Nephron (organoid): ENCODE data around the gene RB1.

ENCODE experiments used
- H3K27ac Mint-ChIP-seq, 3 experiments: 2 replicates each; pipeline ENCODE4 v1.8.0; 2020; ENCODE audit warnings: mixed read lengths in 3 of 3, mild to moderate bottlenecking in 2 of 3, moderate library complexity in 1 of 3
- H3K27me3 Mint-ChIP-seq: 2 replicates; pipeline ENCODE4 v1.8.0; 2021; ENCODE audit warnings: low read depth, mild to moderate bottlenecking, moderate library complexity, mixed read lengths
- H3K36me3 Mint-ChIP-seq: 2 replicates; pipeline ENCODE4 v1.8.0; 2020; ENCODE audit warnings: low read depth, mixed read lengths
- H3K4me1 Mint-ChIP-seq: 2 replicates; pipeline ENCODE4 v1.8.0; 2020; ENCODE audit warnings: mixed read lengths
- H3K4me3 Mint-ChIP-seq, 3 experiments: 2 replicates each; pipeline ENCODE4 v1.8.0; 2020; ENCODE audit warnings: mild to moderate bottlenecking in 3 of 3, mixed read lengths in 3 of 3, moderate library complexity in 2 of 3
- H3K9me3 Mint-ChIP-seq: 2 replicates; pipeline ENCODE4 v1.8.0; 2020; ENCODE audit warnings: mixed read lengths
- TF ChIP-seq, protein P1 (sequence below), 3 experiments: fragments of 200-600 bp; sonication (generic); IDR thresholded peaks; one replicate each; pipeline ENCODE4 v1.5.0; 2021; ENCODE audit warnings: antibody characterized with exemption in 3 of 3; ENCODE audit not compliant: unreplicated experiment in 3 of 3

The RB1 gene

GRCh38 chr13:48299591-48299990, 4.0 kb upstream of the RB1 start:
- Mint-ChIP-seq H3K4me3 (peak overlapping the region; percentile 0 to 21 (median 1)), H3K4me1 (peaks cover 13% of the 10 kb centered on the region), H3K27ac (no peak overlapping the region), H3K9me3 (no peaks in the 10 kb centered on the region), H3K27me3 (no peaks in the 10 kb centered on the region), H3K36me3 (no peaks in the 10 kb centered on the region)
- TF ChIP-seq, protein P1, sequence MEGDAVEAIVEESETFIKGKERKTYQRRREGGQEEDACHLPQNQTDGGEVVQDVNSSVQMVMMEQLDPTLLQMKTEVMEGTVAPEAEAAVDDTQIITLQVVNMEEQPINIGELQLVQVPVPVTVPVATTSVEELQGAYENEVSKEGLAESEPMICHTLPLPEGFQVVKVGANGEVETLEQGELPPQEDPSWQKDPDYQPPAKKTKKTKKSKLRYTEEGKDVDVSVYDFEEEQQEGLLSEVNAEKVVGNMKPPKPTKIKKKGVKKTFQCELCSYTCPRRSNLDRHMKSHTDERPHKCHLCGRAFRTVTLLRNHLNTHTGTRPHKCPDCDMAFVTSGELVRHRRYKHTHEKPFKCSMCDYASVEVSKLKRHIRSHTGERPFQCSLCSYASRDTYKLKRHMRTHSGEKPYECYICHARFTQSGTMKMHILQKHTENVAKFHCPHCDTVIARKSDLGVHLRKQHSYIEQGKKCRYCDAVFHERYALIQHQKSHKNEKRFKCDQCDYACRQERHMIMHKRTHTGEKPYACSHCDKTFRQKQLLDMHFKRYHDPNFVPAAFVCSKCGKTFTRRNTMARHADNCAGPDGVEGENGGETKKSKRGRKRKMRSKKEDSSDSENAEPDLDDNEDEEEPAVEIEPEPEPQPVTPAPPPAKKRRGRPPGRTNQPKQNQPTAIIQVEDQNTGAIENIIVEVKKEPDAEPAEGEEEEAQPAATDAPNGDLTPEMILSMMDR (IDR thresholded peaks at IDR 0.05; ENCODE audit: unreplicated experiment in 3 of 3): no peak

- Mint-ChIP-seq H3K4me1 (peaks cover 30% of the 10 kb centered on the region), H3K4me3 (peak overlapping the region; percentile 83 to 92 (median 91)), H3K27ac (peak overlapping the region; percentile 96 to 99 (median 98)), H3K36me3 (peaks cover 6% of the 10 kb centered on the region), H3K9me3 (no peaks in the 10 kb centered on the region), H3K27me3 (no peaks in the 10 kb centered on the region)
- TF ChIP-seq, protein P1 (IDR thresholded peaks at IDR 0.05; ENCODE audit: unreplicated experiment in 3 of 3): no peak
These were observed 636 bp upstream of the RB1 start for GRCh38 chr13:48302871-48303358.

- TF ChIP-seq, protein P1 (IDR thresholded peaks at IDR 0.05; ENCODE audit: unreplicated experiment in 3 of 3): no peak
- Mint-ChIP-seq H3K9me3 (no peaks in the 10 kb centered on the region), H3K36me3 (peaks cover 8% of the 10 kb centered on the region), H3K27me3 (no peaks in the 10 kb centered on the region), H3K4me1 (peaks cover 30% of the 10 kb centered on the region), H3K4me3 (peak overlapping the region; percentile 83 to 92 (median 91)), H3K27ac (peak overlapping the region; percentile 98 to 99 (median 99))
These were observed 759 bp downstream of the RB1 start for GRCh38 chr13:48304143-48304876.

- TF ChIP-seq, protein P1 (IDR thresholded peaks at IDR 0.05; ENCODE audit: unreplicated experiment in 3 of 3): no peak
- Mint-ChIP-seq H3K27ac (no peak overlapping the region), H3K36me3 (peaks cover 47% of the 10 kb centered on the region), H3K9me3 (peaks cover 21% of the 10 kb centered on the region), H3K4me3 (no peak overlapping the region), H3K4me1 (peaks cover 5% of the 10 kb centered on the region), H3K27me3 (no peaks in the 10 kb centered on the region)
These were observed 7.7 kb downstream of the RB1 start for GRCh38 chr13:48311223-48311622.

- TF ChIP-seq, protein P1 (IDR thresholded peaks at IDR 0.05; ENCODE audit: unreplicated experiment in 3 of 3): no peak
- Mint-ChIP-seq H3K9me3 (peaks cover 38% of the 10 kb centered on the region), H3K27me3 (no peaks in the 10 kb centered on the region), H3K4me3 (no peak overlapping the region), H3K4me1 (no peaks in the 10 kb centered on the region), H3K27ac (no peak overlapping the region), H3K36me3 (peaks cover 74% of the 10 kb centered on the region)
These were observed 12.6 kb downstream of the RB1 start for GRCh38 chr13:48315969-48316650.
